Stimulated activated CD4-positive, alpha-beta T cell treated with anti-CD3 and anti-CD28 coated beads, Interleukin-1b, Interleukin-23, amount 100 ng/mL, for 48 hours (primary cell): Measurements from ENCODE around the gene PPIP5K1.

Source experiments
- DNase-seq: peaks from one replicate; pipeline ENCODE4 v3.0.0-alpha.2; 2020

The PPIP5K1 gene

DNA sequence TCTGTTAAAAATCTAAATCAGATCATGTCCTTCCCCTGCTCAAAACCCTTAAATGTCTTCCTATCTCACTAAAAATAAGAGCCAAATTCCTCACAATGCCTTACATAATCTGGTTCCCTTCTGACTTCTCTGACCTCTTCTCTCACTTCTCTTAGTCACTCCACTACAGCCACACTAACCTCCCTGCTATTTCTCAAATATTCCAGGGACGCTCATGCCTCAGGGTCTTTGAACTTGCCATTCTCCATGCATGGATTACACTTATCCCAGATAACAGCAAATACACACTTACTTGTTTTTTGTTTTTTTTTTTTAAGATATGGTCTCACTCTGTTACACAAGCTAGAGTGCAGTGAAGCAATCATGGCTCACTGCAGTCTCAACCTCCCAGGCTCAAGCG lies 105.6 kb downstream of the PPIP5K1 start:
- DNase-seq: no peak
